Measurements from ENCODE around the gene LARGE1. TPM values are rescaled to one million over a fixed set of nuclear protein-coding genes. Genes with fewer than 3 reads are reported as not detected.

Gene LARGE1
- total RNA-seq, 1 donor from 2014 or later = 0.89 TPM

- intact Hi-C loops (cut with micrococcal nuclease) = no loop called here
- no peaks in the 10 kb centered on the region for H3K4me1 Mint-ChIP-seq (ENCODE audit: low read depth)
- H3K4me3 Mint-ChIP-seq (ENCODE audit: low read depth) = no peak overlapping the region
- DNase-seq (ENCODE audit: low spot score) = no peak
- H3K27me3 Mint-ChIP-seq (ENCODE audit: low read depth) = no peaks in the 10 kb centered on the region
- H3K27ac Mint-ChIP-seq = no peak overlapping the region
- no peaks in the 10 kb centered on the region for H3K36me3 Mint-ChIP-seq (ENCODE audit: low read depth)
- peaks cover 3% of the 10 kb centered on the region for H3K9me3 Mint-ChIP-seq
These were observed 589.3 kb downstream of the LARGE1 start for GRCh38 chr22:33331017-33331416.

GRCh38 chr22:33330534-33330933 lies 589.7 kb downstream of the LARGE1 start:
- H3K36me3 Mint-ChIP-seq (ENCODE audit: low read depth) = no peaks in the 10 kb centered on the region
- DNase-seq (ENCODE audit: low spot score) = no peak
- intact Hi-C loops (cut with micrococcal nuclease) = no loop called here
- no peaks in the 10 kb centered on the region for H3K27me3 Mint-ChIP-seq (ENCODE audit: low read depth)
- no peak overlapping the region for H3K4me3 Mint-ChIP-seq (ENCODE audit: low read depth)
- no peaks in the 10 kb centered on the region for H3K4me1 Mint-ChIP-seq (ENCODE audit: low read depth)
- no peak overlapping the region for H3K27ac Mint-ChIP-seq
- peaks cover 3% of the 10 kb centered on the region for H3K9me3 Mint-ChIP-seq

- peaks cover 3% of the 10 kb centered on the region for H3K9me3 Mint-ChIP-seq
- H3K4me3 Mint-ChIP-seq (ENCODE audit: low read depth) = no peak overlapping the region
- H3K36me3 Mint-ChIP-seq (ENCODE audit: low read depth) = no peaks in the 10 kb centered on the region
- no peak overlapping the region for H3K27ac Mint-ChIP-seq
- no peaks in the 10 kb centered on the region for H3K27me3 Mint-ChIP-seq (ENCODE audit: low read depth)
- DNase-seq (ENCODE audit: low spot score) = no peak
- intact Hi-C loops (cut with micrococcal nuclease) = no loop called here
- H3K4me1 Mint-ChIP-seq (ENCODE audit: low read depth) = no peaks in the 10 kb centered on the region
These were observed 590.9 kb downstream of the LARGE1 start for GRCh38 chr22:33329398-33329797.

- H3K27ac Mint-ChIP-seq = no peak overlapping the region
- no peaks in the 10 kb centered on the region for H3K36me3 Mint-ChIP-seq (ENCODE audit: low read depth)
- intact Hi-C loops (cut with micrococcal nuclease) = no loop called here
- H3K4me3 Mint-ChIP-seq (ENCODE audit: low read depth) = no peak overlapping the region
- H3K4me1 Mint-ChIP-seq (ENCODE audit: low read depth) = no peaks in the 10 kb centered on the region
- H3K27me3 Mint-ChIP-seq (ENCODE audit: low read depth) = no peaks in the 10 kb centered on the region
- no peak for DNase-seq (ENCODE audit: low spot score)
- peaks cover 3% of the 10 kb centered on the region for H3K9me3 Mint-ChIP-seq
These were observed 591.4 kb downstream of the LARGE1 start for GRCh38 chr22:33328789-33329296.

- H3K9me3 Mint-ChIP-seq = no peaks in the 10 kb centered on the region
These were observed 592.9 kb downstream of the LARGE1 start for GRCh38 chr22:33327348-33327860.

GRCh38 chr22:33326540-33327295 lies 593.6 kb downstream of the LARGE1 start:
- intact Hi-C loops (cut with micrococcal nuclease) = no loop called here
- H3K4me3 Mint-ChIP-seq (ENCODE audit: low read depth) = no peak overlapping the region

More at GRCh38 chr22:33327348-33327860, 592.9 kb downstream of the LARGE1 start:
- H3K4me1 Mint-ChIP-seq (ENCODE audit: low read depth) = no peaks in the 10 kb centered on the region
- H3K27ac Mint-ChIP-seq = no peak overlapping the region
- intact Hi-C loops (cut with micrococcal nuclease) = no loop called here
- H3K36me3 Mint-ChIP-seq (ENCODE audit: low read depth) = no peaks in the 10 kb centered on the region
- DNase-seq (ENCODE audit: low spot score) = no peak
- no peaks in the 10 kb centered on the region for H3K27me3 Mint-ChIP-seq (ENCODE audit: low read depth)
- H3K4me3 Mint-ChIP-seq (ENCODE audit: low read depth) = no peak overlapping the region

GRCh38 chr22:33325232-33326004 lies 594.9 kb downstream of the LARGE1 start:
- intact Hi-C loops (cut with micrococcal nuclease) = no loop called here
- H3K36me3 Mint-ChIP-seq (ENCODE audit: low read depth) = no peaks in the 10 kb centered on the region
- no peaks in the 10 kb centered on the region for H3K27me3 Mint-ChIP-seq (ENCODE audit: low read depth)
- no peak overlapping the region for H3K4me3 Mint-ChIP-seq (ENCODE audit: low read depth)
- no peaks in the 10 kb centered on the region for H3K9me3 Mint-ChIP-seq
- no peak overlapping the region for H3K27ac Mint-ChIP-seq
- no peak for DNase-seq (ENCODE audit: low spot score)
- no peaks in the 10 kb centered on the region for H3K4me1 Mint-ChIP-seq (ENCODE audit: low read depth)

More at GRCh38 chr22:33326540-33327295, 593.6 kb downstream of the LARGE1 start:
- Mint-ChIP-seq H3K9me3 (no peaks in the 10 kb centered on the region), H3K4me1 (ENCODE audit: low read depth) (no peaks in the 10 kb centered on the region), H3K27ac (no peak overlapping the region), H3K36me3 (ENCODE audit: low read depth) (no peaks in the 10 kb centered on the region), H3K27me3 (ENCODE audit: low read depth) (no peaks in the 10 kb centered on the region)
- no peak for DNase-seq (ENCODE audit: low spot score)

GRCh38 chr22:33324228-33324627 lies 596.0 kb downstream of the LARGE1 start:
- Mint-ChIP-seq H3K27ac (no peak overlapping the region), H3K36me3 (ENCODE audit: low read depth) (no peaks in the 10 kb centered on the region), H3K27me3 (ENCODE audit: low read depth) (no peaks in the 10 kb centered on the region), H3K9me3 (peaks cover 4% of the 10 kb centered on the region), H3K4me3 (ENCODE audit: low read depth) (no peak overlapping the region), H3K4me1 (ENCODE audit: low read depth) (no peaks in the 10 kb centered on the region)
- no peak for DNase-seq (ENCODE audit: low spot score)
- intact Hi-C loops (cut with micrococcal nuclease) = no loop called here

GRCh38 chr22:33321466-33321865 lies 598.8 kb downstream of the LARGE1 start:
- H3K36me3 Mint-ChIP-seq (ENCODE audit: low read depth) = no peaks in the 10 kb centered on the region
- H3K4me1 Mint-ChIP-seq (ENCODE audit: low read depth) = no peaks in the 10 kb centered on the region
- H3K9me3 Mint-ChIP-seq = peaks cover 15% of the 10 kb centered on the region
- intact Hi-C loops (cut with micrococcal nuclease) = no loop called here
- no peaks in the 10 kb centered on the region for H3K27me3 Mint-ChIP-seq (ENCODE audit: low read depth)
- no peak overlapping the region for H3K4me3 Mint-ChIP-seq (ENCODE audit: low read depth)
- DNase-seq (ENCODE audit: low spot score) = no peak
- no peak overlapping the region for H3K27ac Mint-ChIP-seq

GRCh38 chr22:33315954-33316353 lies 604.3 kb downstream of the LARGE1 start:
- no peaks in the 10 kb centered on the region for H3K27me3 Mint-ChIP-seq (ENCODE audit: low read depth)
- H3K36me3 Mint-ChIP-seq (ENCODE audit: low read depth) = no peaks in the 10 kb centered on the region
- no peak overlapping the region for H3K4me3 Mint-ChIP-seq (ENCODE audit: low read depth)
- peaks cover 15% of the 10 kb centered on the region for H3K9me3 Mint-ChIP-seq
- no peak overlapping the region for H3K27ac Mint-ChIP-seq
- no peak for DNase-seq (ENCODE audit: low spot score)
- no peaks in the 10 kb centered on the region for H3K4me1 Mint-ChIP-seq (ENCODE audit: low read depth)
- intact Hi-C loops (cut with micrococcal nuclease) = no loop called here

GRCh38 chr22:33315117-33315516 lies 605.2 kb downstream of the LARGE1 start:
- no peaks in the 10 kb centered on the region for H3K27me3 Mint-ChIP-seq (ENCODE audit: low read depth)
- DNase-seq (ENCODE audit: low spot score) = no peak
- H3K9me3 Mint-ChIP-seq = peaks cover 12% of the 10 kb centered on the region
- no peak overlapping the region for H3K4me3 Mint-ChIP-seq (ENCODE audit: low read depth)
- no peaks in the 10 kb centered on the region for H3K36me3 Mint-ChIP-seq (ENCODE audit: low read depth)
- intact Hi-C loops (cut with micrococcal nuclease) = no loop called here
- H3K4me1 Mint-ChIP-seq (ENCODE audit: low read depth) = no peaks in the 10 kb centered on the region
- no peak overlapping the region for H3K27ac Mint-ChIP-seq

- H3K9me3 Mint-ChIP-seq = peaks cover 11% of the 10 kb centered on the region
- DNase-seq (ENCODE audit: low spot score) = no peak
- no peak overlapping the region for H3K4me3 Mint-ChIP-seq (ENCODE audit: low read depth)
- no peaks in the 10 kb centered on the region for H3K4me1 Mint-ChIP-seq (ENCODE audit: low read depth)
- H3K36me3 Mint-ChIP-seq (ENCODE audit: low read depth) = no peaks in the 10 kb centered on the region
- H3K27ac Mint-ChIP-seq = no peak overlapping the region
- intact Hi-C loops (cut with micrococcal nuclease) = no loop called here
- H3K27me3 Mint-ChIP-seq (ENCODE audit: low read depth) = no peaks in the 10 kb centered on the region
These were observed 606.0 kb downstream of the LARGE1 start for GRCh38 chr22:33314316-33314715.

- Mint-ChIP-seq H3K27me3 (ENCODE audit: low read depth) (no peaks in the 10 kb centered on the region), H3K9me3 (no peaks in the 10 kb centered on the region), H3K36me3 (ENCODE audit: low read depth) (no peaks in the 10 kb centered on the region), H3K27ac (no peak overlapping the region), H3K4me1 (ENCODE audit: low read depth) (no peaks in the 10 kb centered on the region), H3K4me3 (ENCODE audit: low read depth) (no peak overlapping the region)
- intact Hi-C loops (cut with micrococcal nuclease) = loop anchor here (10.0 kb wide), 1 partner anchor 1722 kb away; no protein-coding TSS in a partner anchor
- no peak for DNase-seq (ENCODE audit: low spot score)
These were observed 617.2 kb downstream of the LARGE1 start for GRCh38 chr22:33303099-33303498.
